Psoas muscle (tissue), 8 donors: ENCODE measurements around the gene GJA5. TPM values are rescaled to one million over a fixed set of nuclear protein-coding genes. Genes with fewer than 3 reads are reported as not detected.

Experiments used
- ATAC-seq, 4 donors: fragments of 200-7000 bp; cut with Tn5 transposase; one replicate each; pipeline ENCODE4 v1.9.1; 2020; ENCODE audit warnings: moderate library complexity in 3 of 4, mild to moderate bottlenecking in 2 of 4
- DNase-seq, 2 donors: peaks; one replicate each; pipeline ENCODE4 v3.0.0-alpha.2; 2020
- H3K27ac ChIP-seq: fragments of 200-600 bp; one replicate; pipeline ENCODE4 v1.8.0; 2022
- H3K27me3 ChIP-seq, 3 donors: fragments of 200-600 bp in 1 of 3; one replicate each; pipeline versions ENCODE4 v1.6.1 to v1.8.0; 2013 to 2022; ENCODE audit warnings: low read length in 2 of 3, mild to moderate bottlenecking in 2 of 3, moderate library complexity in 1 of 3; ENCODE audit not compliant: insufficient read depth in 3 of 3
- H3K36me3 ChIP-seq, 2 donors: fragments of 200-600 bp in 1 of 2; one replicate each; pipeline versions ENCODE4 v1.6.1 to v1.8.0; 2013 to 2022; ENCODE audit warnings: low read depth in 1 of 2, mild to moderate bottlenecking in 1 of 2, moderate library complexity in 1 of 2; ENCODE audit not compliant: insufficient read depth in 1 of 2
- H3K4me1 ChIP-seq: fragments of 200-600 bp; one replicate; pipeline ENCODE4 v1.8.0; 2022
- H3K4me3 ChIP-seq: fragments of 200-600 bp; one replicate; pipeline ENCODE4 v1.8.0; 2022; ENCODE audit warnings: mild to moderate bottlenecking
- H3K9me3 ChIP-seq: fragments of 200-600 bp; one replicate; pipeline ENCODE4 v1.8.0; 2022
- CTCF ChIP-seq: fragments of 200-600 bp; IDR thresholded peaks from one replicate; pipeline ENCODE4 v1.8.0; 2022; ENCODE audit warnings: antibody characterized with exemption
- WGBS, 3 donors: extraction: QIAGEN DNeasy Blood & Tissue Kit; methylation state at CpG; one replicate each; pipeline versions ENCODE4 v1.1.6 to v1.1.7; 2013; 5-methylcytosine and 5-hydroxymethylcytosine counted together
- intact Hi-C, 2 donors: fragments of 100-400 bp; cut with DNase I; formaldehyde crosslinking; loops; one replicate each; pipeline versions ENCODE4 v1.11.0 to v1.14.2; 2022
- polyA plus RNA-seq, 3 donors: library from polyadenylated mRNA; stranded (reverse); fragments of 200-250 nt; gene quantifications; one replicate each; pipeline ENCODE4 v1.2.3, GENCODE V29; 2013
- total RNA-seq, 4 donors: library from RNA; stranded (reverse); fragmentation: NEBNext Ultra II Directional in 2 of 4; extraction: Animal tissue kit (Norgen Biotek cat#: 25700) in 2 of 4; gene quantifications; one replicate each; pipeline versions ENCODE4 v1.2.1 to v1.2.4, GENCODE V29; 2021 to 2023
- donor health status: healthy with polysubstance abuse.
- donor health status: DM: no; HTN: no; CAD: no; lungs with moderate emphysema.
- donor health status: Bipolar disorder and iron deficiency.
- donor health status: healthy.
- donor health status: DM: yes; HTN: yes; CAD: no.
- donor health status: DM: no; HTN: no; CAD: no.
- donor health status: DM: no; HTN: no; CAD: no.
- donor health status: DM: yes; HTN: yes; CAD: no.

GJA5 gene
- total and polyA plus RNA-seq, 7 donors: 1.9 to 7.0 (median 3.3) TPM

GRCh38 chr1:147717706-147718097 lies 42.7 kb downstream of the GJA5 start:
- intact Hi-C loops: no loop called here
- Histone ChIP-seq H3K4me1 (no peaks in the 10 kb centered on the region), H3K36me3 (no peaks in the 10 kb centered on the region), H3K27ac (no peak overlapping the region), H3K27me3 (peaks cover 0 to 10% (median 0%) of the 10 kb centered on the region in 3 donors), H3K9me3 (no peaks in the 10 kb centered on the region), H3K4me3 (no peak overlapping the region)
- ATAC-seq: no peak
- 47 to 55% (median 51%) methylated on average over 4 of the region's 4 CpGs for WGBS, 3 donors
- DNase-seq: no peak
- no peak for TF ChIP-seq CTCF

GRCh38 chr1:147717051-147717705 lies 43.2 kb downstream of the GJA5 start:
- H3K27me3 ChIP-seq: peaks cover 0 to 10% (median 0%) of the 10 kb centered on the region in 3 donors
- H3K4me1 ChIP-seq: no peaks in the 10 kb centered on the region
- intact Hi-C loops: no loop called here
- peak in 2 of 4 donors; percentile 41 to 59 for ATAC-seq
- no peak overlapping the region for H3K4me3 ChIP-seq
- H3K27ac ChIP-seq: no peak overlapping the region
- no peak for TF ChIP-seq CTCF
- no peak for DNase-seq
- H3K36me3 ChIP-seq: no peaks in the 10 kb centered on the region
- 76 to 77% (median 76%) methylated on average over 6 of the region's 6 CpGs for WGBS, 3 donors
- no peaks in the 10 kb centered on the region for H3K9me3 ChIP-seq

- Histone ChIP-seq H3K27ac (no peak overlapping the region), H3K36me3 (no peaks in the 10 kb centered on the region), H3K4me1 (no peaks in the 10 kb centered on the region), H3K9me3 (no peaks in the 10 kb centered on the region), H3K27me3 (peaks cover 0 to 15% (median 0%) of the 10 kb centered on the region in 3 donors), H3K4me3 (no peak overlapping the region)
- ATAC-seq (no peak), DNase-seq (no peak)
- intact Hi-C loops: no loop called here
- no peak for TF ChIP-seq CTCF
Measured at GRCh38 chr1:147712605-147713004, 47.8 kb downstream of the GJA5 start.

Other genes with a start within 250 kb of the GJA5 start
- 10 to 100 TPM in 1 of 4 donors, 1 to 10 TPM in 3; 6.4 to 12.9 (median 8.9) TPM for gene BCL9, start 219.1 kb downstream of the GJA5 start, total RNA-seq
- gene BCL9, start 219.1 kb downstream of the GJA5 start, polyA plus RNA-seq: 1 to 10 TPM; 2.0 to 3.0 (median 2.5) TPM
- gene ACP6, start 90.1 kb downstream of the GJA5 start, total RNA-seq: 1 to 10 TPM; 4.1 to 8.8 (median 5.1) TPM
- 1 to 10 TPM; 5.0 to 7.4 (median 6.7) TPM for gene ACP6, start 90.1 kb downstream of the GJA5 start, polyA plus RNA-seq
- not detected for gene GJA8, start 142.2 kb upstream of the GJA5 start, total RNA-seq
- not detected for gene GJA8, start 142.2 kb upstream of the GJA5 start, polyA plus RNA-seq
- 1 to 10 TPM; 4.6 to 8.7 (median 8.0) TPM for gene GPR89B, start 167.8 kb upstream of the GJA5 start, total RNA-seq
- 1 to 10 TPM; 4.0 to 7.5 (median 4.7) TPM for gene GPR89B, start 167.8 kb upstream of the GJA5 start, polyA plus RNA-seq